ENCODE results near the gene SLX4IP. TPM values are rescaled to one million over a fixed set of nuclear protein-coding genes. Genes with fewer than 3 reads are reported as not detected.

SLX4IP gene
- total RNA-seq, 2 donors from 2014 or later: 7.0 to 8.2 TPM

DNA sequence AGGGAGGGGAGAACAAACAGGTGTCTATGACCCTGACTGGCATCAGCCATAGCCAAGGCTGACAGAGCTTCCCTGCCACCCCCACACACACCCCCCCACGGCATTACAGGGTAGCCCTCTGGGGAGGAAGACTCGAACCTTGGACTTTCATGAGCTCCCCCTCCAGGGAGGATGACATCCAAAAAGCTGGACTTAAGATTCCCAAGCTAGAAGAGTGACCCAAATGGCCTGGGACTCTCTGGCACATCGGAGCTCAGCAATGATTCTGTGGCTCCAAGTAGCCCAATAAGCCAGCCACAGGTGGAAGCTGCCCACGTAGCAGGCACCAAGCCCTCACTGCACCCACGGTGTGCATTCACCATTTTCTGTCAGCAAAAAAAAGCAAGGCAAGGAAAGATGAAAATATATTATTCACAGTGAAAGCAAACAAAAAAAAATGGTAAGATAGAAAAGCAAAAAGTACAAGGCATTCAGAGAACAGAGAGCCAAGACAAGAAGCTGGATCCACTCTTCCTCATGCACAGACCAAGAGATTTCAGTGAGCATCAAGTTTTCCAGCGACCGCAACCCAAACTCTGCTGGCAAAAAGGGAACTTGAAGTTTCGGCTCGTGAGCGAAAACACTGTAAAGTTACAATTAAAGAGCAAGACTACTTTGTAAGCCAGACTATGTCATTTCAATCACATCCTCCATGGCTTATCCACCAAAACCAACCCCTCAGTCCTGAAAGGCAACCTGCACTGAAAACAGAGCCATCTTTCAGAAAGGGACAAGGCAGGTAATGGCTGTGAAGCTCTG lies 227.8 kb downstream of the SLX4IP start:
- H3K9me3 ChIP-seq: no peaks in the 10 kb centered on the region
- H3K4me1 ChIP-seq (replicated peaks): peaks cover 48% of the 10 kb centered on the region
- DNase-seq (ENCODE audit: low spot score): no peak
- 68% methylated on average over 10 of the region's 10 CpGs for WGBS
- H3K27me3 ChIP-seq (replicated peaks; ENCODE audit: insufficient read depth): no peaks in the 10 kb centered on the region
- TF ChIP-seq, protein P1, sequence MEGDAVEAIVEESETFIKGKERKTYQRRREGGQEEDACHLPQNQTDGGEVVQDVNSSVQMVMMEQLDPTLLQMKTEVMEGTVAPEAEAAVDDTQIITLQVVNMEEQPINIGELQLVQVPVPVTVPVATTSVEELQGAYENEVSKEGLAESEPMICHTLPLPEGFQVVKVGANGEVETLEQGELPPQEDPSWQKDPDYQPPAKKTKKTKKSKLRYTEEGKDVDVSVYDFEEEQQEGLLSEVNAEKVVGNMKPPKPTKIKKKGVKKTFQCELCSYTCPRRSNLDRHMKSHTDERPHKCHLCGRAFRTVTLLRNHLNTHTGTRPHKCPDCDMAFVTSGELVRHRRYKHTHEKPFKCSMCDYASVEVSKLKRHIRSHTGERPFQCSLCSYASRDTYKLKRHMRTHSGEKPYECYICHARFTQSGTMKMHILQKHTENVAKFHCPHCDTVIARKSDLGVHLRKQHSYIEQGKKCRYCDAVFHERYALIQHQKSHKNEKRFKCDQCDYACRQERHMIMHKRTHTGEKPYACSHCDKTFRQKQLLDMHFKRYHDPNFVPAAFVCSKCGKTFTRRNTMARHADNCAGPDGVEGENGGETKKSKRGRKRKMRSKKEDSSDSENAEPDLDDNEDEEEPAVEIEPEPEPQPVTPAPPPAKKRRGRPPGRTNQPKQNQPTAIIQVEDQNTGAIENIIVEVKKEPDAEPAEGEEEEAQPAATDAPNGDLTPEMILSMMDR (IDR thresholded peaks at IDR 0.05): no peak
- TF ChIP-seq POLR2A (IDR thresholded peaks at IDR 0.05): no peak
- no peak for TF ChIP-seq POLR2AphosphoS5 (IDR thresholded peaks at IDR 0.05)
- H3K27ac ChIP-seq: peak overlapping the region; percentile 52 to 68
- no peak overlapping the region for H3K4me3 ChIP-seq
- intact Hi-C loops (cut with DNase I): no loop called here
- no peaks in the 10 kb centered on the region for H3K36me3 ChIP-seq

DNA sequence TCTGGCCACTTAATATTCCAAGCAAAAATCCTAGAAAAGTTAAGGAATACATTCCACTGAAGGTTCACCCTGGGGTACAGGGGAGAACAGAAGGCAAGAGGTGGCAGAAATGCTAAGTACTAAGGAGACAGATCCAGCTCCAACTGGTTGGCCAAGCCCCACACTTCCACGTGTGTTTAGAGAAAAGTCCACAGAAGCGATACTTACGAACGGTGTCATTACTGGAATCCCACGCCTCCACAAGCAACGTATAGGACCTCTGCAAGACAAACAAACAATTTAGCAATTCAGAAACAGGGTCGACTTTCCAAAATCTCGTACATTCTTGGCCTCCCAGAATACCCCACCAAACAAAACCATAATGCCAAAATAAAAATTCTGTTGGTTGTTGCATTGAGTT lies 228.7 kb downstream of the SLX4IP start:
- DNase-seq (ENCODE audit: low spot score): no peak
- no peak for TF ChIP-seq POLR2AphosphoS5 (IDR thresholded peaks at IDR 0.05)
- TF ChIP-seq, protein P1 (IDR thresholded peaks at IDR 0.05): no peak
- TF ChIP-seq POLR2A (IDR thresholded peaks at IDR 0.05): no peak
- H3K4me1 ChIP-seq (replicated peaks): peaks cover 48% of the 10 kb centered on the region
- no peaks in the 10 kb centered on the region for H3K9me3 ChIP-seq
- intact Hi-C loops (cut with DNase I): no loop called here
- no peak overlapping the region for H3K4me3 ChIP-seq
- no peaks in the 10 kb centered on the region for H3K27me3 ChIP-seq (replicated peaks; ENCODE audit: insufficient read depth)
- WGBS: 52% methylated on average over 8 of the region's 8 CpGs
- no peaks in the 10 kb centered on the region for H3K36me3 ChIP-seq
- H3K27ac ChIP-seq: peak overlapping the region; percentile 52 to 68

DNA sequence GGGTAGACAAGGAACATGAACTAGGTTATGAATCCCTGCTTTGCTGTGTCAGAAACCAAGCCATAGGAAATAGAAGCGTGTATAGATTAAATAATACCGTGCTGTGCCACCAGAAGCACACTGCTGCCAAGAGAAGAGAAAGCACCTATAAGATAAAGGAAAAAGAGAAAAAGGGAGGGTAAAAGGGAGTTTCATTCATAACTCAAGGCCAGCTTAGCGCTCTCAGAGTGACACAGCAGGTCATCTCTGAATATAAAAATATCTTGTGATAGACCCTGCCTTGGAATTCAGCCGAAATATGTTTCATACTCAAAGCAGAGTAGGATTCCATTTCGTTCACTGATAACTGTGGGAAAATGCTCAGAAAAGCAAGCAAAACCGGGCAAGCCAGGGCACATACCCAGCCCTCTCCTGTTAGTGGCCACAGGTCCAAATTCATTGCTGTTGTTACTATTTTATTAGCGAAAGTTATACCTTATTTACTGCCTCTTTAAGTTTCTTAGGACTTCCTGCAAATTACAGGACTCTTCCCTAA lies 230.0 kb downstream of the SLX4IP start:
- TF ChIP-seq POLR2A (IDR thresholded peaks at IDR 0.05) (no peak), POLR2AphosphoS5 (IDR thresholded peaks at IDR 0.05) (peak; percentile 18)
- WGBS: 21% methylated on average over 7 of the region's 7 CpGs
- peak; percentile 72 for DNase-seq (ENCODE audit: low spot score)
- H3K4me3 ChIP-seq: no peak overlapping the region
- intact Hi-C loops (cut with DNase I): no loop called here
- no peaks in the 10 kb centered on the region for H3K27me3 ChIP-seq (replicated peaks; ENCODE audit: insufficient read depth)
- peaks cover 42% of the 10 kb centered on the region for H3K4me1 ChIP-seq (replicated peaks)
- peak overlapping the region; percentile 68 for H3K27ac ChIP-seq
- no peaks in the 10 kb centered on the region for H3K9me3 ChIP-seq
- H3K36me3 ChIP-seq: no peaks in the 10 kb centered on the region

DNA sequence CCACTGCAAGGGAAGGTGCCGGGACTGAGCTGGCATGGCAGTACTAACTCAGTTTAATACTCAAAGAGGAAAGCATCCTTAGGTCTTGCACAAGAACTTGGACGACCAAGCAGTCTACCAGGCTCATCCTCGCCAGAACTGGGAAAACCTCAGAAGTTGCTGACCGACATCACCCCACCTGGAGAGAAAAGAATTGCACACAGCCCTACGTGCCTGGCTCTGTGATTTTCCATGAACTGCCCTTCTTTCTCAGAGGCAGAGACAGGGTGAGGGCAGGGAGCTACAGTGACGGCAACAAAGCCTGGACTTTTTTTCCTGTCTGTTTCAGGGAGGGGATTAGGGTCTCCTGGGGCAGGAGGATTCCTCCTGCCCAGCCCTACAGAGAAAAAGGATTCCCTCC lies 230.7 kb downstream of the SLX4IP start:
- 17% methylated on average over 6 of the region's 6 CpGs for WGBS
- Histone ChIP-seq H3K4me1 (replicated peaks) (peaks cover 35% of the 10 kb centered on the region), H3K27me3 (replicated peaks; ENCODE audit: insufficient read depth) (no peaks in the 10 kb centered on the region), H3K36me3 (no peaks in the 10 kb centered on the region), H3K4me3 (no peak overlapping the region), H3K9me3 (no peaks in the 10 kb centered on the region), H3K27ac (peak overlapping the region; percentile 68)
- intact Hi-C loops (cut with DNase I): no loop called here
- DNase-seq (ENCODE audit: low spot score): peak; percentile 81
- TF ChIP-seq, protein P1 (IDR thresholded peaks at IDR 0.05): peak in 1 of 4 experiments; percentile 18
- TF ChIP-seq POLR2AphosphoS5 (IDR thresholded peaks at IDR 0.05) (peak; percentile 45), POLR2A (IDR thresholded peaks at IDR 0.05) (no peak)

DNA sequence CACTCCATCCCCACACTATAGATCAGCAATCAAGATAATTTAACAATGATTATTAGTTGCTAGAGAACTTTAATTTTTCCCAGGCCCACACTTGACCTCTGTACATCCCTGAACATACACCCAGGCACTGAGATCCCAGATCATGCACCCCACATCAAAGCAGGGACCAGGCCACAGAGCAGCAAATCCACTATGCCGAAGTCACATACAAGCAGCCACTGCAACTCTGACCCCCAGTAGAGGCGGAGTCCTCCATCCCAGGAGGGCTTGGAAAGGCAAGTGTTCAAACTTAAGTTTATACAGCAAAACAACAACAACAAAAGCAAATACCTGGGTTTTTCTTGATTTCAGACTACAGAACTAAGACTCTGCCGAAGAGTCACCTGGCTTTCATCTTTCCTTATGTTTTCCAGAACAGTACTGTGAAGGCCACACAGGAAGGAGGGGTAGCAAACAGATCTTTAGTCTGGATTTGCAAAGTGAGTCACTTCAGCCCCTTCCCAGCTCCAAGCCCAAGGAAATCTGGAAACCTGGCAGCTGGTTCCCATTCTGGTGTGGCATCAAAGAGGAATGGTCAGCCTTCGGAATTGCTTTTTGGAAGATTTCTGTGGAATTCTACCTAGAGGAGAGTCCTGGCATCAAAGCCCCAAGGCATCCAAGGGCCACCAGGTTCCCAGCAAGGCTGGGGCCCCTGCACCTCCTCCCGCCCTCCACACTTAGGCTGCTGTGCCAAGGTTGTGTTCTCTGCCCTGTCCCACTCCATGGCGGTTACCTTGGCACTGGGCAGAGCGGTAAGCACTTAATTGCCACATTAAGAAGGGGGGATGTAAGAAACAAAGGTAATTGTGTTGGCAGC lies 231.3 kb downstream of the SLX4IP start:
- TF ChIP-seq, protein P1 (IDR thresholded peaks at IDR 0.05): no peak
- no peak for TF ChIP-seq POLR2A (IDR thresholded peaks at IDR 0.05)
- TF ChIP-seq POLR2AphosphoS5 (IDR thresholded peaks at IDR 0.05): no peak
- WGBS: 45% methylated on average over 7 of the region's 7 CpGs
- Histone ChIP-seq H3K4me3 (no peak overlapping the region), H3K36me3 (no peaks in the 10 kb centered on the region), H3K27ac (peak overlapping the region; percentile 68), H3K27me3 (replicated peaks; ENCODE audit: insufficient read depth) (no peaks in the 10 kb centered on the region), H3K4me1 (replicated peaks) (peaks cover 33% of the 10 kb centered on the region), H3K9me3 (no peaks in the 10 kb centered on the region)
- intact Hi-C loops (cut with DNase I): no loop called here
- no peak for DNase-seq (ENCODE audit: low spot score)

Measured in prostate gland (tissue), 2 donors.